NCI-H1930 (cell line): ENCODE measurements around the gene ATXN7L3.
"Not testable (repeated sequence)": the region's sequence is repeated elsewhere in the genome, so short reads cannot be mapped to it uniquely, and the experiment has no call there.

ENCODE experiments used
- DNase-seq, 2 experiments: peaks; one replicate each; lab custom pipeline; 2025; lab: John Stamatoyannopoulos, UW

Gene ATXN7L3, protein sequence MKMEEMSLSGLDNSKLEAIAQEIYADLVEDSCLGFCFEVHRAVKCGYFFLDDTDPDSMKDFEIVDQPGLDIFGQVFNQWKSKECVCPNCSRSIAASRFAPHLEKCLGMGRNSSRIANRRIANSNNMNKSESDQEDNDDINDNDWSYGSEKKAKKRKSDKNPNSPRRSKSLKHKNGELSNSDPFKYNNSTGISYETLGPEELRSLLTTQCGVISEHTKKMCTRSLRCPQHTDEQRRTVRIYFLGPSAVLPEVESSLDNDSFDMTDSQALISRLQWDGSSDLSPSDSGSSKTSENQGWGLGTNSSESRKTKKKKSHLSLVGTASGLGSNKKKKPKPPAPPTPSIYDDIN

DNA sequence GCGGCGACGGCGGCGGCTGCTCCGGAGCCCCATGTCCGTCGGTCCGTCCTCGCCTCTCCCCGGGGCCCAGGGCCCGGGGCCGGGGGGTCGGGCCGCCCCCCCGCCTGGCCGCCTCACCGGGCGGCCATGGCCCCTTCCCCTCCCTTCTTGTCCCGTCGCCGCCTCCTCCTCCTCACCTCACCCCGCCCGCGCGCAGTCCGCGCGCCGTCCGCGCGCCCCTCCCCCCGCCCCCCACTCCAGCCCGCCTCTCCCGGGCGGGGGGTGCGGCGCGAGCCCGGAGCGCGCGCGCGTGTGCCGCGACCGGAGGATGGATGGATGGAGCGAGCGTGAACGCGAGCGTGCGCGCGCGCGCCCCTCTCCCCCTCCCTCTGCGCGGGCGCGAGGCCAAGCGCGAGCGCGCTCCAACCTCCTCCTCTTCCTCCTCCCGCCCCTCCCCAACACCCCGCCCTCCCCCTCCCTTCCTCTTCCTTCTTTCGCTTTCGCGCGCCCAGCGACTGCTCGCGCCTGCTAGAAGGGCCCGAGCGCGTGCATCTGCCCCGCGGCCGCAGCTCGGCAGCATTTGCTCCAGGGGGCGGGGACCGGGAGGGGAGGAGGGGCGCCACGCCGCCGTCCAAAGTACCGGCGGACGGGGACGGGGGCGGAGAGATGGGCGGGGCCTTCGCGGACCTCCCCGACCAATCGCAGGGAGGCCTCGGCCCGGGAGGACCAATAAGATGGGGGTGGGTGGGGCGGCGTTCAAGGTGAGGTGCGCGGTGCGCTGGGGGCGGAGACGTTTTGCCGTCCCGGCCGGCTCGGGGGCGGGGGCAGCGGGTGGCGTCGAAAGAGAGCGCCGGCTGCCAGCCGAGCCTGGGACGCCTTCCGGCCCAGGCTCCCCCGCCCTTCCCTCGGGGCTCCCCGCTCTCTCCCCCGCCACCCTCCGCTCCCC is at the start of gene ATXN7L3:
TSS of gene ATXN7L3 (minus strand) at position 332 of the 925 bp plus-strand sequence. CDS start 1,814 bp downstream, outside the sequence.
- DNase-seq: peak; percentile 94 to 96

DNA sequence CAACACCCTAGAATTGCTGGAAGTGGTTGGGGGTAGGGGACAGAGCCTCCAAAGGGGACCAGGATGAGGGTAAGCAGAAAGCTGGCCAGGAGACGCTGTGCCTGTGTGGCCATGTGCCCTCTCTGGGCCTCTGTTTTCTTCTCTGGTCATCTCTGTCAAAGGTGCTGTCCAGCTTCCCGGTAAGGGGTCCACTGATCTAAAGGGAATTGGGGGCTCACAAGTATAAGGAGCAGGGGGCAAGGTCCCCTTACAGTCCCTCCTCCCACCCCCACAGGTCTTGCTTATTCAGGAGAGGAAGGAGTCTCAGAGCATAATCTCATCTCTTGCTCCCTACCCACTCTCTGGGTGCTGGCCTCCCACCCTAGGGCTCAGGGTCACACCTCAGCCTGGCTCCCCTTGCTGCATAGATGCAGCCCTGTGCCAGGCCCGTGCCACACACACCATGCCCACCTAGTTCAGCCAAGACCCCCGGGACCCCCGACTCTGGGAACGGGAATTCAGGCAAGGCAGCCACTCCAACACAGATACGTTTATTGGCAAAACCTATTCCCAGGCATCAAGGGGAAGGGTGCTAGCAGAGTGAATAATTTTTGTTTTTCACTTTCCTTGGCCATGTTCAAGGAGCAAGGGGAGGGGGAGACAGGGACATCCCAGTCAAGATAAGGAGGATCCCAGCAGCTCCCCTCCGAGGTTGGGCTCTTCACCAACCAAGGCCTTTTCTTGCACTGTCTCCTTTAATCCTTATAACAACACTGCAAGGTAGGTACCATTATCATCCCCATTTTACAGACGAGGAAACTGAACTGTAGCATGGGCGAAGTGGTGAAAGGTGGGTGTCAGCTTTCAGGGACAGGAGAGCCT is 48.4 kb upstream of the ATXN7L3 start:
- no peak for DNase-seq

DNA sequence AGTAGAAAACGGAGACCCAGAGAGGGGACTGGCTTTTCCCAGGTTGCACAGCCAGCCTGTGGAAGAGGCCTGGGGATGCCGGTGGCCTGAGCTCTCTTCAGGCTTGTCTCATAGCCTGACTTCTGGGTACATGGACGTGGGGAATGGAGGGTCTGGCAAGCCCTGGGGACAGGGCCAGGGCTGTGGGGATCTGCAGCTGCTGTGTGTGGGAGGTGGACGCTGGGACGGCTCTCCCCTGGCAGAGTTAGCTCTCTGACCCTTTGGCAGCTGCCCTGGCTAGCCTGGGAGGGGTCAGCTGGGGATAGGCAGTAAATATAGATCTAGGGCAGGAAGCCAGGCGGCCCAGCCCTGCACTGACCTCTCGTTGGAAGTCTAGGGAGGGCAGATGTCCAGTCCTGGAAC is 47.8 kb upstream of the ATXN7L3 start:
- no peak for DNase-seq

DNA sequence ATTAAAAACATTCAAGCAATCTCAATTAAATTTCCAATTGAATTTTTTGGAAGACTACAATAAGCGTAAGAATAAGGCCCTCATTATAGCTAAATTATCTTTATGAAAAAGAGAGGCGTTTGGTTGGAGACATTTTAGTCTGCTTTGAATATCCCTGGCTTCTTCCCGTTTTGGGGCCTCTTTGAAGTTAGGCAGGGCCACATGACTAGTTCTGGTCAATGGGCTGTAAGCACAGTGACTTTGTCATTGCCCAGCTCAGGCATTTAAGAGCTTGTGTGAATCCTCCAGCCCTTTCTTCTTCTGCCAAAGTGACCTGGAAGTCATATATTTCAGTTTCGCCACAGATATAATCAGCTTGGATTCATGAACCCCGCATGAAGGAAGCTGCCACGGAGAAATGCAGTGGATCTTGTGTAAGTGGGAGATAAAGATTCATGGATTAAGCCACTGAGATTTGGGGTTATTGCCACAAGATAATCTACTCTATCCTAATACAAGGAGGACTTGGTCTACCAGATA is 41.5 kb upstream of the ATXN7L3 start:
- DNase-seq: no peak

DNA sequence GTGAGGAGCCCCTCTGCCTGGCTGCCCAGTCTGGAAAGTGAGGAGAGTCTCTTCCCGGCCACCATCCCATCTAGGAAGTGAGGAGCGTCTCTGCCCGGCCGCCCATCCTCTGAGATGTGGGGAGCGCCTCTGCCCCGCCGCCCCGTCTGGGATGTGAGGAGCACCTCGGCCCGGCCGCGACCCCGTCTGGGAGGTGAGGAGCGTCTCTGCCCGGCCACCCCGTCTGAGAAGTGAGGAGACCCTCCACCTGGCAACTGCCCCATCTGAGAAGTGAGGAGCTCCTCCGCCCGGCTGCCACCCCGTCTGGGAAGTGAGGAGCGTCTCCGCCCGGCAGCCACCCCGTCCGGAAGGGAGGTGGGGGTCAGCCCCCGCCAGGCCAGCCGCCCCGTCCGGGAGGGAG is 38.2 kb upstream of the ATXN7L3 start:
- DNase-seq: not testable (repeated sequence)

DNA sequence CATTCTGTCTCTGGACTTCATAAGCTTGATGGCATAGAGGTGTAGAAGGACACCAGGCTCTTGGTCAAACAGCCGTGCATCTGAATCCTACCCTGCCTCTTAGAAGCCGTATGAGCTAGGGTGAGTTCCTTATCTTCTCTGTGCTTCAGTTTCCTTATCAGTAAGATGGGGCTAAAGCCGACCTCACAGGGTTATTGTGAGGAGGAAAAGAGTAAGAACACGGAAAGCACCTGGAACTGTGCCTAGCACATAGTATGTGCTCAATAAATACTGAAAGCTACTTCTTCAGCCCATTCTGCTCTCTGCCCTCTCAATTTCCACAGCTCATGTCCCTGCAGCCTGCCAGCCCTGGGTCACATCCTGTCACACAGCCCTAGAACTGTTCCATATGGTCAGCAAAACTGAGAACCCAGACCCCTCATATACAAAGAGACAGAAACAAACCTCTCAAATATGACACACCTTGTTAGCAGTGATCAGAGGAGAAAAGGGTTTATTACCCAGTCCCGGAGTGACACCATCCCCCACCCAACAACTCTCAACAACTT is 36.8 kb upstream of the ATXN7L3 start:
- DNase-seq: no peak

DNA sequence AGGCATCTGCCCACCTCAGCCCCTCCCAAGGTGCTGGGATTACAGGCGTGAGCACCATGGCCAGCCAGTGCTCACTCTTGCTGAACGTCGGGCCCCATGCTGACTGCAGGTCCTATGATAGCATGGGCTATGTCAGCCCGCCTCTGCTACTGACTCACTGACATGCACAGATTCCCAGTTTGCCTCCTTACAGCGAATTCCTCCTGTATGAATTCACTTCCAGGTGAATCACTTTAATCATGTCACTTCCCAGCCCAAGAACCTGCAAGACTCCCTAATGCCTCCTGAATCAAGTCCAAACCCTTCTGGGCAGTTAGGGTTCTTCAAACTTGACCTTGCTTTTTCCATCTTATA is 35.9 kb upstream of the ATXN7L3 start:
- no peak for DNase-seq

DNA sequence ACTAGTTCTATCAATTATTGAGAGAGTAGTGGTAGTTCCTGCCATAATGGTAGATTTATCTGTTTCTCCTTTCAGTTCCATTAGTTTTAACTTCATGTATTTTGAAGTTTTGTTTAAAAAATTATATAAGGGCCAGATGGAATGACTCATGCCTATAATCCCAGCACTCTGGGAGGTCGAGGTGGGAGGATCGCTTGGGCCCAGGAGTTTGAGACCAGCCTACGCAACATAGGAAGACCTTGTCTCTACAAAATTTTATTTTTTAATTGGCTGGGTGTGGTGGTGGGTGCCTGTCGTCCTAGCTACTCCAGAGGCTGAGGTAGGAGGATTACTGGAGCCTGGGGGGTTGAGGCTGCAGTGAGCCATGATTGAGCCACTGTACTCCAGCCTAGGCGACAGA is 33.9 kb upstream of the ATXN7L3 start:
- DNase-seq: no peak

DNA sequence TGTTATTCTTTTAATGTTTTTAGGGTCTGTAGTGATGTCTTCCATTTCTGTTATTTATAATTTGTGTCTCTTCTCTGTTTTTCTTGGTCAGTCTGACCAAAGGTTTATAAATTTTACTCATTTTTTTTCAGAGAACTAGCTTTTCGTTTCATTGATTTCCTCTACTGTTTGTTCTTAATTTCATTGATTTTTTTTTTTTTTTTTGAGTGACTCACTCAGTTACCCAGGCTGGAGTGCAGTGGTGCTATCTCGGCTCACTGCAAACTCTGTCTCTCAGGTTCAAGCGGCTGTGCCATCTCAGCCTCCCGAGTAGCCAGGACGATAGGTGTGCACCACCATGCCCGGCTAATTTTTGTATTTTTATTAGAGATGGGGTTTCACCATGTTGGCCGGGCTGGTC is 32.4 kb upstream of the ATXN7L3 start:
- no peak for DNase-seq

DNA sequence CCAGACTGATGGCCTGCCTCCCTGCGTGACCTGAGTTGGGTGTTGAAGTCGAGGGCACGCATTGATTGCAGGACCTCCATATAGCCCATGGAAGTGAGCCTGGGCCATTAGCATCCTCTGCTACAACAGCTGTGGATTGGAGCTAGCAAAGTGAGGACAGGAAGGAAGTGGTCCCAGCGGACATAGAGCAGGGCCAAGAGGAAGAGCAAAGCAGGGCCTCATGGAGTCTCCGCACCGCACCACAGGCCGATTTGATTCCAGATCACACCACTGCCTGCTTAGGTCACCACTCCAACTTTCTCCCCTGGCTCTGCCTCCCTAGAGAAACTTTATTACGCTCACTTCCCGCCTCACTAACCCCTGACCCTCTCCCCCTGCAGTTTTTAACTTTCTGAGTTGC is 30.5 kb upstream of the ATXN7L3 start:
- DNase-seq: no peak

DNA sequence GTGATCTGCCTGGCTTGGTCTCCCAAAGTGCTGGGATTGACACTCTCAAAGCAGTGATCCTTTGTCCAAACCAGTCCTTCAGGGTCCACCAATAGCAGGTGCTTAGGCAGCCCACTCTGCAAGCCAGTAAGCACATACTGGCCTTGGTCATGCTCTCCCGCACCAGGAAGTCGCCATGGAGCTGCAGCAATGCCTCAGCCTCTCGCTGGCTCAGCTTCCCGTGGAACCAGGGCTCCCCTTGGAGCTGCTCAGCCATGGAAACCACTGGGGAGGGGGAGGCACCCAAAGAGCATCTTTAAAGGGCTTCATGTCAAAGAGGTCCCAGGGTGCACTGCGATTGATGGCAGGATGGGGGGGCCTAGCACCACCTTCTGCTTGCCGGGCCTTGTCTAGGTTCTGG is 29.4 kb upstream of the ATXN7L3 start:
- DNase-seq: no peak

DNA sequence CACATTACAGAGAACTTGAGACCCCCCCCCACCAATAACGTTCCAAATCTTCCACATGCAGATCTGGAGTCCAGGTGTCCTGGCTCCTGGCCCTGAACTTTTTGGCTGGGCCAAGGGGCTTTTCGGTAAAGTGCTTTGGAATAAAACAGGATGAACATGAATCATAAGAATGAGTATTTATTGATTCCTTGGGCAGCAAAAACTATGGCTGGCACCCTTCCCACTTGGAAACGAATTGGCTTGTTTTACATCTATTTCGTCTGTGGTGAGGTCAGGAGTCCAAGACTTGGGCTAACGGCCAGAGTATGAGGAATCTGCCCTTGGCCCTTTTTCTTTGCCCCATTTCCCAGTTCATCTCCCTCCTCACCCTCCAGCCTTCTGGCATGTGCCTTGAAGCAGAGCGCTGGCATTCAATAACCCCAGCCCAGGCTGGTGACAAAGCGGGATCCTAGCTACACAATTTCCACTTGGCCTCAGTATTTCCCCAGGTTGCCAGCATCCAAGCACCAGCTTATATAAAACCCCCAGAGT is 23.9 kb upstream of the ATXN7L3 start:
- no peak for DNase-seq

DNA sequence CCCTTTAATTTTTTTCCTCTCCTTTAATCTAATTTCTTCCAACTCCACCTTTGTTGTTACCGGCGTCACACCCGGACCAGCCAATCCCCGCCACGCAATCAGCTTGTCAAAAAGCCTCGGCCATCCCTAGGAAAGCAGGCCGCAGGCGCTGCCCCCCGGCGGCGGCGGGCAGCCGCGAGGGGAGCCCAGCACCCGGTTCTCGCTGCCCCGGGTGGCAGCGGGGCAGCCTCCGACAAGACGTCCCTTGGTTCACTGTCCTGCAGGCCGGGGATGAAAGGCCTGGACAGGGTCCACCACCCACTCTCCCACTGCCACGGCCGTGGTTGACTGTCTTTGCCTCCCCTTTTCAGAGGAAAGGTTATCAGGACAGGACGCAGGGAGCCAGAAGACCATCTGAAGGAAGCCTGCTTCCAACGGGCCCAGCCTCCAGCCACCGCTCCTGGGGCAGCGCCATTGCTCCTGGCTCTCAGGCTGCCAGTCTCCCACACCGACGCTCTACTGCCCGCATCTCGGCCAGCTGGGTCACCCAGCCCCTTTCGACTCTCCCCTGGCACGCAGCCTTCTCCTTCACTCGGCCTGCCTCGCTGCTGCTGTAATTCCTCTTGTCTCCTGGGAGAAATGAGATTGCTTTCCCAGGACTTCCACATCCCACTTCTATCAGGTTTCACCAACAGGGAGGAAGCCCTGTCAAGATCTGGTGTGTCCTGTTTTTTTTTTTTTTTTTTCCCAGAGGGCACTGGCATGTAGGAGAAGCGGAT is 22.6 kb upstream of the ATXN7L3 start:
- peak; percentile 83 for DNase-seq

DNA sequence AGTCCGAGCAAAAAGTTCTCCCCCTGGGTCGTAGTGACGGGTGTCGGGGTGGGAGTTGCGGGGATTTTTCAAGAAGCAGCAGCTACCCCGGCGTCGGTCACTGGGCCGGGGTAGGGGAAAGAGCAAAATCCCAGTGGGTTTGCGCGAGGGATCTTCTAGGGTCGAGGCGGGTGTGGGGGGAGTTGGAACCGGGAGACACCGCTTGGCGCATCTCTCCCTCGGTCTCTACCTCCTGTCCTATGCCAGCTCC is 22.1 kb upstream of the ATXN7L3 start:
- DNase-seq: no peak

DNA sequence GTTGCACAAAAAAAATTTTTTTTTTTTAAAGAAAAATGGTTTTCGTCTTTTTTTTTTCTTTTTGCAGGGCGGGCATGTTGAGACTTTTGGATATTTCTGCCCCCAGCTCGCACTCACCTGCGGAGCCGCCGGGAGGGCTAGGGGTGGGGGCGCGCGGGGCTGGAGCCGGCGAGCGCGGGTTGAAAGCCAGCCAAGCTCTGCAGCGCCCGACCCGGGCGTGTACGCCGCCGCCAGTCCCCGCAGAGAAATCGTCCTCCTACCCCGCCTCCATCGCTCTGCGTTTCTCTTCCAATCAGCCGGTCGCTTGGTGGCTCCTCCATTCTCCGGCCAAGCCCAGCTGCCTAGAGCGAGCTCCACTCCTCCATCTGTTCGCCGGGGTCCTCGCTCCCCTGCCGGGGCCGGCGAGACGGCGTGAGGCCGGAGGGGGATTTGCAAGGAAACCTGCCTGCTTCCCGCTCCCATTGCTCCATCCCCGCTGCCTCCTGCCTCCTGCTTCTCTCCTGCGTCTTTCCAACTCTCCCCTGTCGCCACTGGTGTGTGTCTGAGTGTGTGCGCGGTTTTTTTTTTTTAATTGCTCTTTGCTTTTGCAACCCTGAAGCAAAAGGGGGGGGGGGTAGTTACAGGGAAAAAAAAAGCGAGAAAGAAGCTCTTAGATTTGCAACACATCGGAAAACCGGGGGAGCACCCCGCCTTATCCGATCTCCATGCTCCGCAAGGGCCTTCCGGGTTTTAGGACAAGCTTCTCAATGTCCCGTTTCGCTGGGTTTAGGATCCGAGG is 21.6 kb upstream of the ATXN7L3 start:
- peak; percentile 59 to 64 for DNase-seq

DNA sequence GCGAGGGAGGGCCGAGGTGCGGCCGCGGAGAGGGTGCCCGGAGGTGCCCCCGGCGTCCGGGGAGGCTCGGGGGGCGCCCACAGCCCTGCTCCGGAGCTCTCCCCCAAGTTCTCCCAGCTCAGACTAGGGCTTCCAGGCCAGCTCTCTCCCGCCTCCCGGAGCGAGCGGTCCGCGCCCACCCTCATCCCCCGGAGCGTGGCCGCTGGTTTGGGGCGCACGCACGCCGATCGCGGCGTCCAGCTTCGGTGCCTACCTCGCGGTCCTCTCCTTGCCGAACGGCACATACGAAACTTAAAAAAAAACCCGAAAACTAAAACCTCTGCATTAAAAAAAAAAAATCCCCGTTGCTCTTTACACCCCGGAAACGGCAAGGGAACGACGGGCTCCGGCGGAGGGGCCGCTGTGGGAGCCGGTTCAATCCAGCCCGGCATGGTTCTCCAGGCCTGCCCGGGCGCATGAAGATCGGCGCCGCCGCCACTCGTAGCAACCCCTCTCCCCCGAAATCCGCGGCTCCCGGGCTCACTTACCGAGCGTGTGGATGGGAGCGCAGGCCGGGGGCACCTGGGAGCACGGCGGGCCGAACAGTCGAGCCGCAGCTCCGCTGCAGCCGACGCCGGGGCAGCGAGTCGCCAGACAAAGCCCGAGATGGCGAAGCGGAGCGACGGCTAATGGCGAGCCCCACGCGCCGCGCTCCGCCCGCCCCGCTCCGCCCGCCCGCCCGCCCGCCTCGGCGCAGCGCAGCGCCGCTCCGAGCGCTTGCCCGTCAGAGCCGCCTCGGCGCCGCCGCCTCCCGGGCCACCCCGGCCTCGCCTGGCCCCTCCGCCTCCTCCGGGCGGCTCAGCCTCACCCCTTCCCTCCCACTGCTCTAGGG is 20.8 kb upstream of the ATXN7L3 start:
- DNase-seq: peak in 1 of 2 experiments; percentile 28

DNA sequence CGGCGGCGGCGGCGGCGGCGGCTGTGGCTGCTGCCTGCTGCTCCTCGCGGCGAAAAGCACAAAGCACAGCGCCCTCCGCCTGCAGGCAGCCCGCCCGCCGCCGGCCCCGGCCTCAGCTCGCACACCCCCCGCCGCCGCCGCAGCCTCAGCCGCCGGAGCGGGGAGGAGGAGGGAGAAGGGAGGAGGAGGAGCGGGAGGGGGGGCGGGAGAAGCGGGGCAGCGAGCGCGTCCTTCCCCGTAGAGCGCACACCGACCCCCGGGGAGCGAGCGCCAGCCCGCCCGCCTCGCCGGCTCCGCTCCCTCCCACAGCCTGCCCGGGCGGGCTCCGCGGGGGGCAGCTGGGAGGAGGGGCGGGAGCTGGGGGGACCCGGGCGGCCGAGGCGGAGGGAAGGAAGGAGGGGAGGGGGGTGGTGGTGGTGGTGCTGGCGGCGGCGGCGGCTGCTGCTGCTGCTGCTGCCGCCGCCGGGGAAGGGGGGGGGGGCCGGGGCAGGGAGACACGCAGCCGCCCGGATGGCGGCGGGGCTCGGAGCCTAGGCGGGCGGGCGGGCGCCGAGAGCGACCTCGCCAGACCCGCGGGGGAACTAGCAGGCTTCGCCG is 20.0 kb upstream of the ATXN7L3 start, which contains the start of gene UBTF:
TSS of gene UBTF (minus strand) at position 60 of the 597 bp plus-strand sequence. CDS start 1,446 bp downstream, outside the sequence.
- peak; percentile 54 to 66 for DNase-seq

DNA sequence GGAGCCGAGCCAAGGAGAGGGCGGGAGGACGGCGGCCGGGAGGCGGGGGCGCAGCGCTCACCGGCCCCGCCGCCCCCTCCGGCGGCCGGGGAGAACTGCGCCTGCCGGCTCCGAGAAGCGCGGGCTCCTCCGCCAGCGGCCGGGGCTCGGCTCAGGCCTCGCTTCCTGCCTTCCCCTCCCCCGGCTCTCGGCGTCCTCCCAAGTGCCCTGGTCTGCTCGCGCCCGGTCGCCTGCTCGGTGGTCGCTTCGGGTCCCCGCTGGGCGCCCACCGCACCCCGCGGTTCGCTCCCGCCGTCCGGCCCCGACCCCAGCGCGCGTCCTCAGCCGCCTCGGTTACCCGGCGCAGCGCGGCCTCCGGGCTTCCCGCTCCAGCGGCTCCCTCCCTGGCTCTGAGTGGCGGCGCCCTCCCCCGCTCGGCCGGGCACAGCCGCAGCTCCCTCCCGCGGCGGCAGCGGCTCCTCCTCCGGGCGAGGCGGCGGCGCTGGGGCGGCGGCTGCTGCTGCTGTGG is 19.5 kb upstream of the ATXN7L3 start:
- peak in 1 of 2 experiments; percentile 59 for DNase-seq
